HUES6 (cell line): Measurements from ENCODE around the gene SP5.
"Not testable (repeated sequence)": the region's sequence is repeated elsewhere in the genome, so short reads cannot be mapped to it uniquely, and the experiment has no call there.

ENCODE experiments used
- H3K27ac ChIP-seq: 2 replicates; pipeline ENCODE4 v1.7.0; 2013; ENCODE audit warnings: low read depth, mild to moderate bottlenecking, low read length, inconsistent platforms
- H3K27me3 ChIP-seq: 2 replicates; pipeline ENCODE4 v1.6.1; 2013; ENCODE audit warnings: low read length; ENCODE audit not compliant: control insufficient read depth, insufficient read depth
- H3K36me3 ChIP-seq: 2 replicates; pipeline ENCODE4 v1.6.1; 2013; ENCODE audit warnings: low read length; ENCODE audit not compliant: control insufficient read depth, insufficient read depth
- H3K4me1 ChIP-seq: 2 replicates; pipeline ENCODE4 v1.6.1; 2013; ENCODE audit warnings: low read length; ENCODE audit not compliant: control insufficient read depth, insufficient read depth
- H3K4me3 ChIP-seq: 2 replicates; pipeline ENCODE4 v1.5.1; 2013; ENCODE audit warnings: low read depth, low read length
- H3K9ac ChIP-seq: one replicate; pipeline ENCODE4 v1.6.1; 2013; ENCODE audit warnings: mild to moderate bottlenecking, low read length
- H3K9me3 ChIP-seq: 2 replicates; pipeline ENCODE4 v1.6.1; 2013; ENCODE audit warnings: low read depth, low read length; ENCODE audit not compliant: control insufficient read depth, insufficient read depth

SP5 gene

GRCh38 chr2:170739507-170740046 is 24.4 kb downstream of the SP5 start:
- Histone ChIP-seq H3K9me3 (peaks cover 3% of the 10 kb centered on the region; the same call in 1 of the 2 replicates), H3K27ac (no peak overlapping the region), H3K36me3 (no peaks in the 10 kb centered on the region), H3K4me1 (no peaks in the 10 kb centered on the region), H3K27me3 (no peaks in the 10 kb centered on the region), H3K9ac (no peak overlapping the region), H3K4me3 (no peak overlapping the region)

- Histone ChIP-seq H3K4me1 (no peaks in the 10 kb centered on the region), H3K27ac (no peak overlapping the region), H3K27me3 (no peaks in the 10 kb centered on the region), H3K4me3 (no peak overlapping the region), H3K9ac (no peak overlapping the region), H3K36me3 (no peaks in the 10 kb centered on the region), H3K9me3 (no peaks in the 10 kb centered on the region; the same call in 1 of the 2 replicates)
These were observed 25.5 kb downstream of the SP5 start for GRCh38 chr2:170740660-170741059.

DNA sequence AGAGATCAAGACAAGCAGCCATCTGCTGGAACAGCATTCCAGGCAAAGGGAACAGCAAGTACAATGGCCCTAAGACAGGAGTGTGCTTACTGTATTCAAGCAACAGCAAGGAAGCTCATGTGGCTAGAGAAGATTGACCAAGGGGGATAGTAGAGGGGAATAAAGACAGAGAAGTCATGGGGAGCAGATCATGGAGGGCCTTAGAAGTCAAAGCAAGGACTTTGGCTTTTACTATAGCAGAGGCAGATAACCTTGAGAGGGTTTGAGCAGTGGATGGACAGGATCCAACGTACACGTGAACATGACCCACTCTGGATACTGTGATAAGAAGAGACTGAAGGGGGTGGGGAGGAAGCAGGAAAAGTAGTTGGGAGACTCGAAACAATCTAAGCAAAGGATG is 26.9 kb downstream of the SP5 start:
- no peaks in the 10 kb centered on the region for H3K36me3 ChIP-seq
- no peak overlapping the region for H3K27ac ChIP-seq
- H3K4me1 ChIP-seq = no peaks in the 10 kb centered on the region
- no peak overlapping the region for H3K4me3 ChIP-seq
- H3K9me3 ChIP-seq = no peaks in the 10 kb centered on the region; the same call in 1 of the 2 replicates
- no peak overlapping the region for H3K9ac ChIP-seq
- H3K27me3 ChIP-seq = no peaks in the 10 kb centered on the region

- Histone ChIP-seq H3K9ac (no peak overlapping the region), H3K4me1 (no peaks in the 10 kb centered on the region), H3K9me3 (no peaks in the 10 kb centered on the region), H3K36me3 (no peaks in the 10 kb centered on the region), H3K4me3 (no peak overlapping the region), H3K27me3 (no peaks in the 10 kb centered on the region), H3K27ac (no peak overlapping the region)
These were observed 27.9 kb downstream of the SP5 start for GRCh38 chr2:170742896-170743529.

- H3K36me3 ChIP-seq = no peaks in the 10 kb centered on the region
- H3K27ac ChIP-seq = no peak overlapping the region
- H3K9ac ChIP-seq = no peak overlapping the region
- no peaks in the 10 kb centered on the region for H3K4me1 ChIP-seq
- no peaks in the 10 kb centered on the region for H3K27me3 ChIP-seq
- H3K4me3 ChIP-seq = no peak overlapping the region
- no peaks in the 10 kb centered on the region for H3K9me3 ChIP-seq
These were observed 28.5 kb downstream of the SP5 start for GRCh38 chr2:170743530-170744239.

DNA sequence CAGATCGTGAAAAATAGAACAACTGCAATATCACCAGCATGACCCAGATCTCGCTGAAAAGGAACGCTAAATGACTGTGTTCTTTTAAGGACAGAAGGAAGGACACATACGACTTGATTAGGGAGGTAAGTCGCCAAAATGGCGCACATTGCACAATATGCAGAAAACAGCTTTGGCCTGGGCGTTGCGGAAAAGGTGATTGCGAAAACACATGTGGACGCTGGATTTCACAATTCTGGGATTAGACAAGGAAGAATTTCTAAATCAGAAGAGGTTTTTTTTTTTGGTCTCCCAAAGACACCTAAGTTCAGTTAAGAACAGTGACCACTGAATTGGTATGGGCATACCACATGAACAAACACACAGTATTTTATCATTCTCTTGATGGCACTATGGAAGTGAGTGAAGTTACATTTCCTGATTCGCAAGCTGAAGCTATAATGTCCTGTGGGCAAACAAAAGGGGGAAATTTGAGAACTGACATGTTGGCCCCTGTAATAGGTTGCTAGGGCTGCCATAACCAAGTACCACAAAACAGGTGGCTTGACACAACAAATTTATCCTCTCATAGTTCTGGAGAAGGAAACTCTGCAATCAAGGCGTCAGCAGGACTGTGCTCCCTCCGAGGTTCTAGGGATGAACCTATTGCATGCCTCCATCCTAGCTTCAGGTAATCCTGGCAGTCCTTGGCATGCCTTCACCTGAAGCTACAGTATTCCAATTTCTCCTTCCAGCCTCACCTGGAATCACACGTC is 29.3 kb downstream of the SP5 start:
- Histone ChIP-seq H3K4me3 (no peak overlapping the region), H3K9ac (no peak overlapping the region), H3K4me1 (no peaks in the 10 kb centered on the region), H3K9me3 (no peaks in the 10 kb centered on the region), H3K27me3 (no peaks in the 10 kb centered on the region), H3K27ac (no peak overlapping the region), H3K36me3 (no peaks in the 10 kb centered on the region)

DNA sequence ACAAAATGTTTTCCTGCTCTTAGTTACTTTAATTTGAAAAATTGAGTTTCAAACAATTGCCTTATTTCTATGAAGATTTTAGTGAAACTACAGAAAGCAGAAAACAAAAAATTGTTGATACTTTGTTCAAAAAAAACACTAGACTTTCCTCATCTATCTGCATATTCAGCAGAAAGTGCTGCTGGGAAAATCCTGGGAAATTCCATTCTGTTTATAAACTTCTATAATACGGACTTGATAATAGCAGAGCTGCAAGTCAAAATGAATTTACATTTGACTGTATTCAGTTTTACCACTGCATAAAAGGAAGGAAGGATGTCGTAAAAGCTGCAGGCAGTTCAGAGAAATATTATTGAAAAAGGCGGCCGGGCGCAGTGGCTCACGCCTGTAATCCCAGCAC is 30.2 kb downstream of the SP5 start:
- Histone ChIP-seq H3K9me3 (no peaks in the 10 kb centered on the region), H3K36me3 (no peaks in the 10 kb centered on the region), H3K4me3 (no peak overlapping the region), H3K27ac (no peak overlapping the region), H3K27me3 (no peaks in the 10 kb centered on the region), H3K4me1 (no peaks in the 10 kb centered on the region), H3K9ac (no peak overlapping the region)

- Histone ChIP-seq H3K27me3 (no peaks in the 10 kb centered on the region), H3K36me3 (no peaks in the 10 kb centered on the region), H3K4me1 (no peaks in the 10 kb centered on the region), H3K27ac (no peak overlapping the region), H3K9ac (no peak overlapping the region), H3K4me3 (no peak overlapping the region), H3K9me3 (no peaks in the 10 kb centered on the region)
These were observed 32.8 kb downstream of the SP5 start for GRCh38 chr2:170747921-170748320.

DNA sequence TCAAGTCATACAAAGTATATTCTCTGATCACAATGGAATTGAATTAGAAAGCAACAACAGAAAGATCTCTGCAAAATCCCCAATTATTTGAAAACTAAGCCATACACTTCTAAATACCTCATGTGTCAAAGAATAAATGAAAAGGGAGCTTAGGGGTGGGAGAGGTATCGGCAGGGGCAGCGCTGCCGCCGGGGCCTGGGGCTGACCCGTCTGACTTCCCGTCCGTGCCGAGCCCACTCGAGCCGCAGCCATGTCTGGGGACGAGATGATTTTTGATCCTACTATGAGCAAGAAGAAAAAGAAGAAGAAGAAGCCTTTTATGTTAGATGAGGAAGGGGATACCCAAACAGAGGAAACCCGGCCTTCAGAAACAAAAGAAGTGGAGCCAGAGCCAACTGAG is 36.4 kb downstream of the SP5 start:
- not testable (repeated sequence) for H3K9ac ChIP-seq, H3K9me3 ChIP-seq

GRCh38 chr2:170761572-170761971 is 46.4 kb downstream of the SP5 start:
- Histone ChIP-seq H3K9ac (no peak overlapping the region), H3K9me3 (no peaks in the 10 kb centered on the region), H3K27ac (no peak overlapping the region), H3K36me3 (no peaks in the 10 kb centered on the region), H3K4me1 (peaks cover 13% of the 10 kb centered on the region), H3K27me3 (no peaks in the 10 kb centered on the region), H3K4me3 (no peak overlapping the region)

More for the DNA sequence above, 36.4 kb downstream of the SP5 start:
- H3K4me3 ChIP-seq, H3K36me3 ChIP-seq, H3K4me1 ChIP-seq, H3K27me3 ChIP-seq, H3K27ac ChIP-seq: not testable (repeated sequence)

GRCh38 chr2:170762760-170763159 is 47.6 kb downstream of the SP5 start:
- no peak overlapping the region for H3K4me3 ChIP-seq
- H3K9me3 ChIP-seq = no peaks in the 10 kb centered on the region
- no peaks in the 10 kb centered on the region for H3K36me3 ChIP-seq
- H3K4me1 ChIP-seq = peaks cover 17% of the 10 kb centered on the region
- H3K27ac ChIP-seq = no peak overlapping the region
- H3K9ac ChIP-seq = no peak overlapping the region
- H3K27me3 ChIP-seq = no peaks in the 10 kb centered on the region
